Measurements from ENCODE around the gene SRSF6.

- no peak for TF ChIP-seq CTCF (IDR thresholded peaks at IDR 0.05 in 4 of 5, conservative IDR thresholded peaks at IDR 0.05 in 1 of 5)
- no peak for TF ChIP-seq POLR2A (IDR thresholded peaks at IDR 0.05)
These were observed 23.1 kb upstream of the SRSF6 start for GRCh38 chr20:43434565-43434964.
